Ascending aorta (tissue), 2 donors: ENCODE measurements around the gene PFKFB2. TPM values are rescaled to one million over a fixed set of nuclear protein-coding genes. Genes with fewer than 3 reads are reported as not detected.

Experiments
- DNase-seq, 2 donors: peaks; one replicate each; pipeline ENCODE4 v3.0.0-alpha.2; 2019; ENCODE audit warnings: low spot score in 2 of 2
- H3K27ac ChIP-seq, 2 donors: fragments of 200-600 bp; sonication (generic); one replicate each; pipeline ENCODE4 v1.5.1; 2016 to 2017; ENCODE audit warnings: mild to moderate bottlenecking in 1 of 2
- H3K27me3 ChIP-seq: fragments of 200-600 bp; sonication (generic); one replicate; pipeline ENCODE4 v1.5.1; 2017
- H3K36me3 ChIP-seq, 2 donors: fragments of 200-600 bp; sonication (generic); one replicate each; pipeline ENCODE4 v1.5.1; 2016
- H3K4me1 ChIP-seq, 2 donors: fragments of 200-600 bp; sonication (generic); one replicate each; pipeline ENCODE4 v1.5.1; 2016 to 2017; ENCODE audit warnings: mild to moderate bottlenecking in 1 of 2
- H3K4me3 ChIP-seq, 2 donors: fragments of 200-600 bp; sonication (generic); one replicate each; pipeline ENCODE4 v1.5.1; 2016 to 2017; ENCODE audit warnings: mild to moderate bottlenecking in 1 of 2
- H3K9me3 ChIP-seq, 2 donors: fragments of 200-600 bp; sonication (generic); one replicate each; pipeline ENCODE4 v1.5.1; 2016
- intact Hi-C: fragments of 100-400 bp; cut with DNase I; formaldehyde crosslinking; loops from one replicate; pipeline ENCODE4 v1.15.1; 2023
- total RNA-seq: library from RNA; depleted of rRNA; stranded (reverse); fragments of >200 nt; gene quantifications from one replicate; pipeline ENCODE4 v1.1.0, GENCODE V29; 2016
- TF ChIP-seq, protein P1 (sequence below), 3 experiments: fragments of 200-600 bp in 2 of 3; fragments of 450-650 bp in 1 of 3; sonication (generic) in 2 of 3; IDR thresholded peaks; one replicate each; pipeline ENCODE4 v1.5.1; 2016 to 2019; ENCODE audit warnings: antibody characterized with exemption in 3 of 3, mild to moderate bottlenecking in 1 of 3, moderate library complexity in 1 of 3

The PFKFB2 gene
- total RNA-seq, 1 donor from 2014 or later, result 1.2 TPM

DNA sequence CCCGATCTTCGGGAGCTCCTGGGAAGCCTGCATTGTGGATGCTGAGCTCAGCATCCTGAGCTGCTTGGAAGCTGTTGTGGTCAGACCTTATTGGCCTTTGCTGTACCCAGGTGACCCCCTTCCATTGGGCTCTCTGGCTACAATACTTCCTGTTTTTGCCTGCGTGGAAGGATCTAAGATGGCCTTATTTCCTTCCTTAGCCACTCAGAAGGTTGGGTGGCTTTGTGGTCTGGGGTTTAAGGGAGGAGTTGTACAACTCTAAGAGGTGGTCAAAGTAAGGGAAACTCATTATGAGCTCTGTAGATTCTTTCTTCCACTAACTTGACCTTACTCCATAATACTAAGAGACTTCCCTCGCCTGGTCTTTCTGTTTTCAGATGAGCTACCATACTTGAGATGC is 17.7 kb downstream of the PFKFB2 start:
- no peak overlapping the region for H3K27ac ChIP-seq
- no peak for DNase-seq
- H3K36me3 ChIP-seq, result peaks cover 14 to 42% of the 10 kb centered on the region in 2 donors
- no peaks in the 10 kb centered on the region for H3K4me1 ChIP-seq
- no peaks in the 10 kb centered on the region for H3K9me3 ChIP-seq
- TF ChIP-seq, protein P1, sequence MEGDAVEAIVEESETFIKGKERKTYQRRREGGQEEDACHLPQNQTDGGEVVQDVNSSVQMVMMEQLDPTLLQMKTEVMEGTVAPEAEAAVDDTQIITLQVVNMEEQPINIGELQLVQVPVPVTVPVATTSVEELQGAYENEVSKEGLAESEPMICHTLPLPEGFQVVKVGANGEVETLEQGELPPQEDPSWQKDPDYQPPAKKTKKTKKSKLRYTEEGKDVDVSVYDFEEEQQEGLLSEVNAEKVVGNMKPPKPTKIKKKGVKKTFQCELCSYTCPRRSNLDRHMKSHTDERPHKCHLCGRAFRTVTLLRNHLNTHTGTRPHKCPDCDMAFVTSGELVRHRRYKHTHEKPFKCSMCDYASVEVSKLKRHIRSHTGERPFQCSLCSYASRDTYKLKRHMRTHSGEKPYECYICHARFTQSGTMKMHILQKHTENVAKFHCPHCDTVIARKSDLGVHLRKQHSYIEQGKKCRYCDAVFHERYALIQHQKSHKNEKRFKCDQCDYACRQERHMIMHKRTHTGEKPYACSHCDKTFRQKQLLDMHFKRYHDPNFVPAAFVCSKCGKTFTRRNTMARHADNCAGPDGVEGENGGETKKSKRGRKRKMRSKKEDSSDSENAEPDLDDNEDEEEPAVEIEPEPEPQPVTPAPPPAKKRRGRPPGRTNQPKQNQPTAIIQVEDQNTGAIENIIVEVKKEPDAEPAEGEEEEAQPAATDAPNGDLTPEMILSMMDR (IDR thresholded peaks at IDR 0.05), result no peak
- no peaks in the 10 kb centered on the region for H3K27me3 ChIP-seq
- intact Hi-C loops, result no loop called here
- H3K4me3 ChIP-seq, result no peak overlapping the region

DNA sequence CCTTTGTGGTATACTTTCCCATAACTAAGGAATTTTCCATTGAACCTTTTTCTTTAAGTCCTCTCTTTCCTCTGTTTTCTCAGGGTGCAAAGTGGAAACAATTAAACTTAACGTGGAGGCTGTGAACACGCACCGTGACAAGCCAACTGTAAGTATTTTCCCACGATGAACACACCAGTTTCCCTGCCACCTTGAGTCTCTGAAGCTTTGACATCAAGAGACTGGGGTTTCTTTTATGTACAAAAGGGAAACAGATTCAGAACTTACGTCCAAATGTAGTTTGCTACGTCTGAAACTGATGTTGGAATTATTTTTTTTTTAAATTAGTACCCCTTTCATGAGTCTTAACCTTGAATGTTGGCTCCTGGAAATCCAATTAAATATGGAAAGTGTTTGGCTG is 18.4 kb downstream of the PFKFB2 start:
- TF ChIP-seq, protein P1 (IDR thresholded peaks at IDR 0.05), result no peak
- H3K27me3 ChIP-seq, result no peaks in the 10 kb centered on the region
- H3K9me3 ChIP-seq, result no peaks in the 10 kb centered on the region
- H3K27ac ChIP-seq, result no peak overlapping the region
- H3K36me3 ChIP-seq, result peaks cover 12 to 41% of the 10 kb centered on the region in 2 donors
- H3K4me3 ChIP-seq, result no peak overlapping the region
- DNase-seq, result no peak
- intact Hi-C loops, result no loop called here
- H3K4me1 ChIP-seq, result no peaks in the 10 kb centered on the region

DNA sequence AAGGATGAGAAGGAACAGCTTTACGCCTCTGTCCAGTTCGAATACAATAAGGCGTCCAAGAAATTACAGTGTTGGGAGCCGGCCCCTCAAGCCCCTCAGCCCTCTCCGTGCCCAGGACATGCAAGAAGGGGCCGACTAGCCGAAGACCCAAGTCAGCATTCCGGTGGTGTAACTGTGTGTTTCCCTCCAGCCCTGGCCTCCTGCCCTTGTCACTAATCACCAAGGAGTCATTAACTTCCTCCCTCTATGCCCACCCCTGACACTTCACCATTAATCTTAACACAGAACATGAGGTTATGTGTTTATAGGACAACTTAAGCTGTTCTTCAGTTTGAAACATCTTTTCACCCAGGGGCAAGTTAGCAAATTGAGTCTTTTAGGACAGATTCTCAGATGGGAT is 19.2 kb downstream of the PFKFB2 start:
- Histone ChIP-seq H3K4me1 (peaks cover 0 to 4% of the 10 kb centered on the region in 2 donors), H3K36me3 (peaks cover 12 to 39% of the 10 kb centered on the region in 2 donors), H3K27me3 (no peaks in the 10 kb centered on the region), H3K27ac (no peak overlapping the region), H3K4me3 (no peak overlapping the region), H3K9me3 (no peaks in the 10 kb centered on the region)
- intact Hi-C loops, result no loop called here
- TF ChIP-seq, protein P1 (IDR thresholded peaks at IDR 0.05), result no peak
- no peak for DNase-seq

DNA sequence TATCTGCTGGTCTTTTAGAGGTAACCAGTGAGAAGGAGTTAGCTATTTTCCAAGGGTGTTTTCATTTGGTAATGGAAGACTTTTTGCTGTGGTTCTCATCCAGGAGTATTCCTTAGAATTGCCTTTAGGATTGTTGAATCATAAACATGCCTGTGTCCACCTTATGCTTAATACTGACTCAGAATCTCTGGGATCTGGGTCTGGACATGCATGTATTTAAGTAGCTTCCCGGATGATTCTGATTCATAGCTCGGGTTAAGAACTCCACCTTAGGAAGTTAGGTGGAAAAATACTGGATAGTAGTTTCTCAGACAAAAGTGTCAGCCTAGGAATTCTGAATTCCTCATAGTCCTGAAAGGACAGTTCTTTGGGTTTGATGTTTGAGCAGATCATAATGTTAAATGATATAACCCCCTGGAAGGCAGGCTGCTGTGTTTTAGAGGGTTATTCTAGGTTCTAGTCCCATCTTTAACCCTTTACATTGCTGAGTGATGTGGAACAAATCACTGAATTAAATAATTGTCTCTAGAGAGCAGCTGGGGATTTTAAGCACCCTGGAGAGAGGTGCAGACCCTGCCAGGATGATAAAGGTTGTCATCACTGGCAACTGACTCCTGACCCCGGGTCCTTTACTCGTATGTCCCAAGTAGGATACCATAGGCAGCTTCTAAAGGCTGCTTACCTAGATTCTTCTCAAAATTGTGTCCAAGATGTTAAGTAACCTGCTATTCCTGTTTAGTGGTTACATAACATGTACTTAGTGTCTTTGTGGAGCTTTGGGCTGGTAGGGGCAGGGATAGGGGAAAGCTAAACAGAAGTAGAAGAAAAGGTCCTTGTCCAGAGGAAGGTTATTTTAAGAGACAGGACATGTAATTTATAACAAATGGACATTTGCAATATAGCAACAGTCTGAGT is 21.1 kb downstream of the PFKFB2 start:
- Histone ChIP-seq H3K9me3 (no peaks in the 10 kb centered on the region), H3K4me3 (no peak overlapping the region), H3K36me3 (peaks cover 7 to 19% of the 10 kb centered on the region in 2 donors), H3K4me1 (peaks cover 0 to 6% of the 10 kb centered on the region in 2 donors), H3K27me3 (no peaks in the 10 kb centered on the region), H3K27ac (no peak overlapping the region)
- intact Hi-C loops, result no loop called here
- no peak for DNase-seq
- TF ChIP-seq, protein P1 (IDR thresholded peaks at IDR 0.05), result no peak

DNA sequence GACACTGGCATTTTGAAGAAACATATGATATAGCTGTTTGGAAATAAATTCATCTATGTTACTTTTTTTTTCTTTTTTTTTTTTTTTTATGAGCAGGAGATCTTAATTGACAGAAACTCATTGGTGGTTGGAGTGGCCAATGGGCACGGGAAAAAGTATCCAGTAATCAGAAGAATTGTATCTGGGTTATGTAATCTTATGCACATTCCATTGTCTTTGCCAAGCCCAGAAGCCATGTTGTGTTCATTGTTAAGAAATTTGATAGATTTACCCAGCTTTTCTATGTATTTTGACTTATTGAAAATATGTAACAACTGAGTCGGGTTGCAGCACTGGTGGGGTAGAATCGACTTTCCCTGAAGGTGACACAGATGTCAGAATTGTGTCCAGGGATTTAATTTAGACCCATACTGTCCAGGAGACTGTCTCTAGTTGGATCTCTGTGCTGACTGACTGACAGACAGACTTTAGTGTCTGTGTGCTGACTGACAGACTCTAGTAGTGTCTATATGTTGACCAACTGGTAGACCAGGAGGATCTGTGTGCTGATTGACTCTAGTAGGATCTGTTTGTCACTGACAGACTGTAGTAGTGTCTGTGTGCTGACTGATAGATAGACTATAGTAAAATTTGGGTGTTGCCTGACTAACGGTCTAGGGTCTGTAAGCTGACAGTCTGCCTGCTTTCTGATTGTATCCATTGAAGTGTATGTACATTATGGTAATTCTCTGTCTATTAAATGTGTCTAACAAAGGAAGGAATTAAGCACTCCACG is 23.3 kb downstream of the PFKFB2 start:
- H3K9me3 ChIP-seq, result no peaks in the 10 kb centered on the region
- H3K4me3 ChIP-seq, result no peak overlapping the region
- H3K36me3 ChIP-seq, result peaks cover 1 to 7% of the 10 kb centered on the region in 2 donors
- no peak for DNase-seq
- intact Hi-C loops, result no loop called here
- peaks cover 0 to 6% of the 10 kb centered on the region in 2 donors for H3K4me1 ChIP-seq
- no peak overlapping the region for H3K27ac ChIP-seq
- no peaks in the 10 kb centered on the region for H3K27me3 ChIP-seq
- TF ChIP-seq, protein P1 (IDR thresholded peaks at IDR 0.05), result no peak
